Duodenal mucosa (tissue), 2 donors: ENCODE data around the gene DIDO1.

Source experiments
- H3K27ac ChIP-seq: one replicate; pipeline ENCODE4 v1.7.0; 2013; ENCODE audit warnings: low read depth, low read length
- H3K27me3 ChIP-seq, 2 donors: one replicate each; pipeline ENCODE4 v1.7.0; 2013; ENCODE audit warnings: low read length in 2 of 2, control low read depth in 1 of 2; ENCODE audit not compliant: insufficient read depth in 2 of 2, control insufficient read depth in 1 of 2
- H3K36me3 ChIP-seq, 2 donors: one replicate each; pipeline ENCODE4 v1.7.0; 2013; ENCODE audit warnings: low read length in 2 of 2, control low read depth in 1 of 2; ENCODE audit not compliant: insufficient read depth in 2 of 2, control insufficient read depth in 1 of 2
- H3K4me1 ChIP-seq, 2 donors: one replicate each; pipeline ENCODE4 v1.7.0; 2013; ENCODE audit warnings: low read length in 2 of 2, control low read depth in 1 of 2; ENCODE audit not compliant: insufficient read depth in 2 of 2, control insufficient read depth in 1 of 2
- H3K4me3 ChIP-seq, 2 donors: one replicate each; pipeline ENCODE4 v1.7.0; 2013; ENCODE audit warnings: low read length in 2 of 2, low read depth in 1 of 2
- H3K9ac ChIP-seq, 2 donors: one replicate each; pipeline ENCODE4 v1.7.0; 2013; ENCODE audit warnings: low read length in 2 of 2, low read depth in 1 of 2
- H3K9me3 ChIP-seq, 2 donors: one replicate each; pipeline ENCODE4 v1.7.0; 2013; ENCODE audit warnings: low read length in 2 of 2, control low read depth in 1 of 2; ENCODE audit not compliant: control insufficient read depth in 1 of 2

DIDO1 gene

DNA sequence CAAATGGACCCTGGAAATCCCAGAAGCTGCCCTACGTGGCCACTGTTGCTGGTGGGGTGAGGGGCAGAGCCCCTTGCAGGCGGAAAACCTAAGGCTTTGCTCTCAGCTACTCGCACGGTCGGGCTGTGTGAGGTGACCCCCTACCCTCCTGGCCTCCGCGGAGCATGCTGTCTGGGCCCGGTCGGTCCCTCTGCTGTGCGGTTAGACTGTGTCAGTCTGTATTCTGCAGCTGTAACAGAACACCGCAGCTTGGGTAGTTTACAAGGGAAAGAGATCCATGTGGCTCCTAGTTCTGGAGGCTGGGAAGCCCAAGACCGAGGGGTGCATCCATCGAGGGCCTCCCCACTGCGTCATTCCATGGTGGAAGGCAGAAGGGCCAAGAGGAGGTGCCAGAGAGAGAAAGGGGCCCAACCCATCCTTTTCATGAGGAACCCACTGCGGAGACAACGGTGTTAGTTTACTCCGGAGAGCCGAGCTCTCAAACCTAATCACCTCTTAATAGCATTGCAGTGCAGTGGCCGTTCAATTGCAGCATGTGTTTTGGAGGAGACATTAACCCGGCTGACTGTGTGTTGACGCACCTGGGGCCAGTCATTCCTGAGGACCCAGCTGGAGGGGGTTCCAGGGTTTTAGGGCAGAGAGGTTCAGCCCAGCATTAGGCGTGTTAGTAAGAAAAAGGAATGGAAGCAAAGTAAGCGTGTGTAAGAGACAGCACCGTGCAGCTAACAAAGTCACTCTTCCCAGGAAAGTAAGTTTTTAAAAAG, 91.2 kb downstream of the DIDO1 start:
- Histone ChIP-seq H3K9ac (no peak overlapping the region), H3K27me3 (no peaks in the 10 kb centered on the region), H3K27ac (no peak overlapping the region), H3K36me3 (no peaks in the 10 kb centered on the region), H3K4me3 (no peak overlapping the region), H3K4me1 (peaks cover 36 to 44% of the 10 kb centered on the region in 2 donors), H3K9me3 (no peaks in the 10 kb centered on the region)

DNA sequence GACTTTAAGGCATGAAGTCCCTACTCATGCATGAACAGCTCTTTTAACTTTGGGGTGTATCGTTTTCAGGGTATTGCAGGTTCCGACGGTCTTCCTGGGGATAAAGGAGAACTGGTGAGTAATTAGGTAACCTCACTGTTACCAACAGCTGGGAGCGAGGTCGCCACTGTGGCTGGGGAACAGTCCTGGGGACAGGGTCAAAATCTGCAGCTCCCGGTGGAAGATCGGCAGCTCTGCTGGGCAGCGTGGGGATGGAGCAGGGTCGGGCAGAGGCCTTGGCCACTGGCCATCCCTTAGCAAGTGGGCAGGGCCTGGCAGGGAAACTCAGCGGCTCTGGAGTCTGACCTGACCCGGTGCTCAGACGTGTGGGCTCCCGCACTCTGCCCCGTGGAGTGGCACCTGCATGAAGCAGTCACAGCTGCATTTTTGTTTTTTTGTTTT, 93.3 kb downstream of the DIDO1 start:
- Histone ChIP-seq H3K9ac (peak overlapping the region; percentile 35 to 51), H3K27ac (no peak overlapping the region), H3K4me3 (peak overlapping the region; percentile 33 to 50), H3K27me3 (no peaks in the 10 kb centered on the region), H3K9me3 (no peaks in the 10 kb centered on the region), H3K4me1 (peaks cover 22 to 27% of the 10 kb centered on the region in 2 donors), H3K36me3 (no peaks in the 10 kb centered on the region)

DNA sequence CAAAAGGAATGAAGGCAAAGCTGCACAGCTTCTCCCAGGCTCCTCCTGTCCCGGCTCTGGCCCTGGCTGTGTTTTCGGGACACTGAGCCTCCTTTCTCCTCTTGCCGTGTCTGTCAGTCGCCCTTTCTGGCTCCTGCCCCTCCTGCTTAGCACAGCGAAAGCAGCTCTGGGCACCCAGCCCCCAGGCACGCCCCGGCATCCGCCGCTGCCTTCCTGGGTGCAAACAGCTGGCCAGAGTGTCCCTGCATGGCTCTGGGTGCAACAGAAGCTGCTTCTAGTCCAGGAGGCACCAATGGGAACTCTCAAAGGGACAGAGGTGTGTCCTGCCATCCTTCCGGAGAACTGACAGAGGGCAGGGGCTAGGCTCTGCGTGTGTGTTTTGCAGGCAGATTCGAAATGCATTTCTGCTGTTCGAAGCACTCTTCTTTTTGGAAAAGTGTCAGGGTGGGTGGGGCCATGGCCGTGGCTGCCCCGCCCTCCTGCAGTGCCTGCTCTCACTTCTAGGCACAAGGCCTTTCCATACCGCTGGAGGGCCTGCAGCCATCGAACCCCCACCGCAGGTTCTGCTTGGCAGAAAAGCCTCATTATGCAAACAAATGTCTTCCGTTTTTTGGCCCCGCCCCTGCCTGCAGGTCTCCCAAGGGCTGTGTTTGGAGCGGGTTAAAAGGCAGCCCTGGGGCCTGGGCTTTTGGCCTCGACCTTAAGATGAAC, 93.9 kb downstream of the DIDO1 start:
- Histone ChIP-seq H3K9ac (peak overlapping the region; percentile 39 to 51), H3K27me3 (no peaks in the 10 kb centered on the region), H3K4me1 (peaks cover 22 to 24% of the 10 kb centered on the region in 2 donors), H3K4me3 (peak overlapping the region; percentile 33 to 50), H3K36me3 (no peaks in the 10 kb centered on the region), H3K27ac (no peak overlapping the region), H3K9me3 (no peaks in the 10 kb centered on the region)

DNA sequence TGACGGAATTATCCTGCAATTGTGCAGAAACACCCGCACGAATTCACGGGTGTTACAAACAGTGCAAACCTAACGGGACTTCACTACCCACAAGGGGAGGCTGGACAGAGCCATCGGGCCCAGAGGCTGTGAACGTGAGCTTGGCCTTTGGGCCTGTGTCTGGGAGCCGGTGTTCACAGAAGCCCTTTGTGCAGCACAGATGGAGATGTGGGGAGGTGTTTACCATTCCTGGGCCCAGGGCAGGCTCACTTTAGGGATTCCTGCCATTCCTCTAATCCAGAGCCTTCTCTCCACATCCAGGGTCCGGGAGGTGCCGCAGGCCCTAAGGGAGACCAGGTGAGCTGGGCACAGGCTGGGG, 94.5 kb downstream of the DIDO1 start:
- Histone ChIP-seq H3K27ac (no peak overlapping the region), H3K9ac (peak overlapping the region; percentile 39 to 43), H3K27me3 (no peaks in the 10 kb centered on the region), H3K9me3 (no peaks in the 10 kb centered on the region), H3K4me3 (peak overlapping the region; percentile 33 to 50), H3K4me1 (peaks cover 22 to 24% of the 10 kb centered on the region in 2 donors), H3K36me3 (no peaks in the 10 kb centered on the region)

DNA sequence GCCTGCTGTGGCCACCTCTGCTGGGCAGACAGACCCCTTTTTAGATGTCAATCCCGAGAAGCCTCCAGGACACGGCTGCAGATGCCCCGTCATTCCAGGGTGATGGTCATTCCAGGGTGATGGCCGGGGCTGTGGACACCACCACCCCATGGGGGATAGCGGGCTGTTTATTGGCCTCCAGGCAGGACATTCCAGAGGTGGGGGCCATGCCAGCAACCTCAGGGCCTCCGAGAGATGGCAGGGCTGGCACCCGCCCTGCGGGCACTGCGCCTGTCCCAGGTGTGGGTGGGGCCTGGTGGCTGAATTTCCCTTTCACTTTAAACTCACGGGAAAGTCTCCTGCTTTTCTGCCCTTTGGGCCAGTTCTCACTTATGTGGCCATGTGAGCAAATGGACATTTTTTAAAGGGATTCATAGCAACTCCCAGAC, 94.9 kb downstream of the DIDO1 start:
- Histone ChIP-seq H3K36me3 (no peaks in the 10 kb centered on the region), H3K9me3 (no peaks in the 10 kb centered on the region), H3K4me1 (peaks cover 22 to 24% of the 10 kb centered on the region in 2 donors), H3K27me3 (no peaks in the 10 kb centered on the region), H3K27ac (no peak overlapping the region), H3K9ac (peak overlapping the region; percentile 39 to 43), H3K4me3 (peak overlapping the region; percentile 33 to 50)

DNA sequence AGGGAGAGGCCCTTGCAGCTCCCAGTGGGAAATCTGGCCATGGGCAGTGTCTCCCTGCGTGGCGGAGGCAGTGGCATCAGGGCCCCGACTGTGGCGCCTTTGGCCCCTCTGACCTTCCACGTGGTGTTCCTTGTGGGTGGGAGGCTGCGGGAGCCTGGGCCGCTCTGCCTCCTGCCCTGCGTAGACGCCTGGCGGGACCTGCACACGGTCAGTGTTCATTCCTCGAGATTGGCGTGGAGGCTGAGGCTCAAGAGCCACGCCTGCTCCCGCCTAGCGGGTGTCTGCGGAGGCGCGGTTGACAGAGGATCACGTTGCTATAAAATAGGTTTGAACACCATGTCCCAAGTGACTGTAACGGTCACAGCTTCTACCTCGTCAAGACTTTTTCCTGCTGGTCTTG, 95.5 kb downstream of the DIDO1 start:
- Histone ChIP-seq H3K27ac (no peak overlapping the region), H3K9ac (no peak overlapping the region), H3K9me3 (no peaks in the 10 kb centered on the region)

DNA sequence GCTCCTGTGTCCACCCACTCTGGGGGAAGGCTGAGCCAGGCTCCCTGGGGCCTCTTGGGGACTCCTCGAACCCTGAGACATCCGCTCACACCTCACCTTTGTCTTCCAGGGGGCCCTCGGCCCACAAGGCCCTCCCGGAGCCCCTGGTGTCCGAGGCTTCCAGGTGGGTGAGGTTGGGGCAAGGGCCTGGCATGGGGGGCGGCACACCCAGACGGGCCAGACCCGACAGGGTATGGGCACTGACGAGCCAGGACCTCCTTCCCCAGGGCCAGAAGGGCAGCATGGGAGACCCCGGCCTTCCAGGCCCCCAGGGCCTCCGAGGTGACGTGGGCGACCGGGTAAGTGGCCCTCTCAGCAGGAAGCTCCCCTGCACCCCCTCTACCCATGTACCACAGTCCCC, 96.1 kb downstream of the DIDO1 start:
- no peak overlapping the region for H3K4me3 ChIP-seq
- H3K4me1 ChIP-seq, result peaks cover 22 to 24% of the 10 kb centered on the region in 2 donors

More for the DNA sequence above, 95.5 kb downstream of the DIDO1 start:
- H3K36me3 ChIP-seq, result no peaks in the 10 kb centered on the region
- H3K4me3 ChIP-seq, result peak overlapping the region; percentile 33 to 50
- peaks cover 22 to 24% of the 10 kb centered on the region in 2 donors for H3K4me1 ChIP-seq
- no peaks in the 10 kb centered on the region for H3K27me3 ChIP-seq

DNA sequence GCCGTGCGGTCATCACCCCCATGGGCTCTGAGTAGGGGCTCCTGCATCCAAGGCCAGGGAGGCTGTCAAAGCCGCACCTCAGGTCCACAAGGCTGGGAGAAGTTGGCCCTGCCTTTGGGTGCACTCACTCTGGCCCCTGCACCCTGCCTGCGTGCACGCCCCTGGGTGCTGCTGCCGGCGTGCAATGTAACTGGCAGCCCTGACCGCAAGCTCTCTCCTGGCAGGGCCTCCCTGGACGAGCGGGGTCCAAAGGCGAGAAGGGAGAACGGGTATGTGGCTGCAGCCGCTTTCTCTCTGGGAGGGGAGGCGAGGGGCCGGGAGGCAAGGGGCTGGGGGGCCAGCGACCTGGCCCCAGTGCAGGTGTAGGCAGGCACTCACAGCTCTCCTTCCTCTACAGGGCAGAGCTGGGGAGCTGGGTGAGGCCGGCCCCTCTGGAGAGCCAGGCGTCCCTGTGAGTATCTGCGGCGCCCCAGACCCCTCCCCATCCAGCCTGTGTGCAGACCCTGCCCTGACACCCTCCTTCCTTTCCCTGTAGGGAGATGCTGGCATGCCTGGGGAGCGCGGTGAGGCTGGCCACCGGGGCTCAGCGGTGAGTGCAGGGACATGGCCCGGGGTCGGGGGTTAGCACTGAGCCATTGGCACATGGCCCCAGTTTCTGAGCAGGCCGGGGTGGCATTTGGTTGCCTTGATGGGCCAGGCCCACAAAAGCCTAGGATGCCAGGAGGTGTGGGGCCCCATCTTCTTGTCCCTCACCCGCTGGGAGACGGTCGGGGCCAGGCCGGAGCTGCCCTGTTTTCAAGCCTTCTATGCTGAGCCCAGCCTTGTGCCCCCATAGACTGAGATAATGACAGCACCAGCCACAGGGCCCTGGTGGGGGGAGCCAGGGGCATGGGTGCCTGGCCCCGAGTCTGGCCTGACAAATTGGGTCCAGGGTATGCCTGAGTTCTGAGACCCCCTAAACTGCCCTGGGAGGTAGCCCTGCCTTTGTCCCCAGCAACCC, 96.8 kb downstream of the DIDO1 start:
- H3K4me3 ChIP-seq, result no peak overlapping the region
- no peaks in the 10 kb centered on the region for H3K27me3 ChIP-seq
- H3K36me3 ChIP-seq, result no peaks in the 10 kb centered on the region
- no peaks in the 10 kb centered on the region for H3K9me3 ChIP-seq
- peaks cover 24 to 26% of the 10 kb centered on the region in 2 donors for H3K4me1 ChIP-seq
- H3K9ac ChIP-seq, result no peak overlapping the region
- no peak overlapping the region for H3K27ac ChIP-seq

More for the DNA sequence above, 96.1 kb downstream of the DIDO1 start:
- Histone ChIP-seq H3K27me3 (no peaks in the 10 kb centered on the region), H3K27ac (no peak overlapping the region), H3K36me3 (no peaks in the 10 kb centered on the region), H3K9me3 (no peaks in the 10 kb centered on the region), H3K9ac (no peak overlapping the region)

DNA sequence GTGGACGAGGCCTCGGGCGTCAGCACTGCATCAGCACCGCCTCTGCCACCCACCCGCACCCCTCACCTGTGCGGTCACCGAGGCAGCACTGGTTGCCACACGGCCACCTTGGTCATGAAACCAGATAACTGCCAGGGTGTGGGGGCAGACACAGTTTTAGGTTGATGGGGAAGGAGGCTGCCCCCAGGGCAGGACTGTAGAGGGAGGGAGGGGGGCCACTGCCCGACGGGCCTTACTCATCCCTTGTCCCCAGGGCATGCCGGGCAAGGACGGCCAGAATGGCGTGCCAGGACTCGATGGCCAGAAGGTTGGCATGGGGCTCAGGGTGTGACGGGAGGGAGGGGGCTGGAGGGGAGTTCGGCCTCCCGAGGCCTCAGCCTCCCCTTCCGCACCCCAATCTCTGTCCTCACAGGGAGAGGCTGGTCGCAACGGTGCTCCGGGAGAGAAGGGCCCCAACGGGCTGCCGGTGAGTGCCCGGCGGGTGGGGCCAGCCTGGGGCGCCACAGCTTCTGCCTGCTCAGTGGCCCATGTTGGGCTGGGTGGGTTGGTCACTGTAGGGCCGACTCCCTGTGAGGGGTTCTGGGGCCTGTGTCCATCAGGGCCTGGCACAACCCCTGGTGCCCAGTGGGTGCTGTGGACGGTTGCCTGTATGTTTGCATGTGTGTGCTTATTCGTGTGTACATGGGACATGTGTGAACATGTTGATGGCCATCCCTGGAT, 97.6 kb downstream of the DIDO1 start:
- Histone ChIP-seq H3K4me3 (no peak overlapping the region), H3K4me1 (peaks cover 29 to 31% of the 10 kb centered on the region in 2 donors), H3K27me3 (no peaks in the 10 kb centered on the region), H3K27ac (no peak overlapping the region), H3K9ac (no peak overlapping the region), H3K9me3 (no peaks in the 10 kb centered on the region), H3K36me3 (no peaks in the 10 kb centered on the region)
